Stimulated activated CD4-positive, alpha-beta T cell treated with anti-CD3 and anti-CD28 coated beads, Interleukin-1b, Interleukin-23, amount 100 ng/mL, for 48 hours (primary cell): ENCODE results near the gene USP48.
"Not testable (repeated sequence)": the region's sequence is repeated elsewhere in the genome, so short reads cannot be mapped to it uniquely, and the experiment has no call there.

Experiments
- DNase-seq: peaks from one replicate; pipeline ENCODE4 v3.0.0-alpha.2; 2020

Gene USP48

DNA sequence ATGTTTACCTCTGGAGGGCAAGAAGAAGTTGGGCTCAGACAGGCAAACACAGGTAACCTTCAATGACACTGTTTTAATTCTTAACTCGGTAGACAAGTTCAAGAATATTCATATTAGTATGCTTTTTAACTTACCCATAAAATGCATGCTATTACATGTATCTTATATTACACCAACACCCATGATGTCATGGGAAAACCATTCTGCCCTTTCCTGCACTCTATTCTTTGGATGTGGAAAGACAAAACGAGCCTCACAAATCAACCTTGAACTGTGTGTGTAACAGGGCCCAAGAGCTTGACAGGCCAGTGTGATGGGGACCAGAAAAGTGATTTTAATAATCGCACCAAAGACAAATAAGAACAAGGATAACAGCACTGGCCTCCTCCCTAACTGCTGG is 91.2 kb downstream of the USP48 start:
- DNase-seq = no peak

DNA sequence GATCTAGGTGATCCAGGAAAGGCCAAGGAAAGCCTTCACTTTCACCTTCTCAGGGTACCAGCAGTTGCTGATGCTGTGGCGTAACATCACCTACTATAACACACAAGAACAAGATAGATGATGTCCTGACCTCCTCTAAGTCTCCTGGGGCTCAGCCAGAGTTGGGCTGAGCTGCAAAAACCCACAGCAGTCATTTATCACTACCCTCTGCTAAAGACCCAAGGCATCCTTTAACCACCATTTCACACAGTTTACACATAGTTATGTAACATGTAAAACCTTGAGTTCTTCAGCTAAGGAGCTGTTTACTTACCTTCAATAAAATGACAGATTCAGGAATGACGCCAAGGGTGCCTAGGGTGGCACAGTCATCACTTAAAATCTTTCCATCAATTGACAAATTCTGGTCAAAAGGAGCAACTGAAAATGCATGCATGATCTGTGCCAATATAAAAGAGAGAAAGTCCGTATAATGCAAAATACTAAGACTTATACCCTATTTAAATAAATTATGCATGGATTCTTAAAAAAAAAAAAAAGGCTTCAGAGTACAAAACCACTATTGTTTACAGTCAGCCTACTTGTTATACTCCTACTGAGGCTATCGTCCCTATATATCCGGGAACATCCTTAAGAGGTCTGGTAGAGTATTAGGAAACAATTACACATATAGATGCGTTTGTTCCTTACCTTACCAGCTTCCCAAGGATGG is 93.1 kb downstream of the USP48 start:
- DNase-seq = no peak

DNA sequence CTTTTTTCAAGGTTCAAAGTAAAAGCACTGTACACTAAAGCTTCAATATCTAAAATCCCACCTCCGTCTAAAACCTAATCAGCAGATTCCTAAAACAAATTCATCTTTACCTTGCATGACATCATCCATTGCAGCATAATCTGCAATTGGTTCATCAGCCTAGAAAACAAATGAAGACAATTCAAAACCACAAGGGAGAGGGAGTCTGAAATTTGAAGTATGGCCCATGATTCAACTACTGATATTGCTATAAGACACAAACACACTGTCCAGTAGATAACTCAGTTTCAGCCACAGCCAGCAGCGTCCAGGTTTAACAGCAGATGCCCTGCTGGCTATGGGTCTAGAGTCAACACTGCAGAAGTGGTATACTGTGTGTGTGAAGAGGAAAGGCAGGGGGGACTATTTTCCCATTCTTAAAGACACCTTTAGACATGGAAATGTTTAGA is 95.8 kb downstream of the USP48 start:
- DNase-seq = no peak

DNA sequence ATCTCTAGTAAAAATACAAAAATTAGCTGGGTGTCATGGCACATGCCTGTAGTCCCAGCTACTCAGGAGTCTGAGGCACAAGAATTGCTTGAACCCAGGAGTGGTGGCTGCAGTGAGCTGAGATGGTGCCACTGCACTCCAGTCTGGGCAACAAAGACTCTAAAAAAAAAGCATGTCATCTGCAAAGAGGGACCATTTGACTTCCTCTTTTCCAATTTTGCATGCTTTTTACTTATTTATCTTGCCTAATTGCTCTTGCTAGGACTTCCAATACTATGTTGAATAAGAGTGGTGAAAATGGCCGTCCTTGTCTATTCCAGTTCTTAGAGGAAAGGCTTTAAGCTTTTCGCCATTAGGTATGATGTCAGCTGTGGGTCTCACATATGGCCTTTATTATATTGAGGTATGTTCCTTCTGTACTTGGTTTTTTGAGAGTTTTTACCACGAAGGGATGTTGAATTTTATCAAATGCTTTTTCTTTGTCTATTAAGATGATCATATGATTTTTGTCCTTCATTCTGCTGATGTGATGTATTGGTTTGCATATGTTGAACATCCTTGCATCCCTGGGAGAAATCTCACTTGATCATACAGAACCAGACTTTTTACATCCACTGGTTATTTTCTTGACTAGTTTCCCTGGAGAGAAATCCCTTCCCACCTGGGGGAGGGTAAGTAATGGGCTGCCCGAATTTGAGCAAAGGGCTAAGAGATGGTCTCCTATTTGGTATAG is 96.8 kb downstream of the USP48 start:
- DNase-seq = no peak

DNA sequence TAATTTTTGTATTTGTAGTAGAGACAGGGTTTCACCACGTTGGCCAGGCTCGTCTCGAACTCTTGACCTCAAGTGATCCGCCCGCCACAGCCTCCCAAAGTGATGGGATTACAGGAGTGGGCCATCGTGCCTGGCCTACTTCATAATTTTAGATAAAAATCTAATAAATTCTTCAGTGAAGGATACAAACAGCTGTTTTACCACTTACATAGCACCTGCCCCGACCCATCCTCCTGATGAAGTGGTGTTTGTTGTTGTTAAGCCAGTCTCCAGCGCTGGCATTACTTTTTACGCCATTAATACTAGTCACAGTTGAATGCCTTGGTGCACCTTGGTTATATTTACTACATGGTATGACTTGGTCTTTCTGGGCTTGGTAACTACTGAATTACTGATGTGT is 101.5 kb downstream of the USP48 start:
- no peak for DNase-seq

DNA sequence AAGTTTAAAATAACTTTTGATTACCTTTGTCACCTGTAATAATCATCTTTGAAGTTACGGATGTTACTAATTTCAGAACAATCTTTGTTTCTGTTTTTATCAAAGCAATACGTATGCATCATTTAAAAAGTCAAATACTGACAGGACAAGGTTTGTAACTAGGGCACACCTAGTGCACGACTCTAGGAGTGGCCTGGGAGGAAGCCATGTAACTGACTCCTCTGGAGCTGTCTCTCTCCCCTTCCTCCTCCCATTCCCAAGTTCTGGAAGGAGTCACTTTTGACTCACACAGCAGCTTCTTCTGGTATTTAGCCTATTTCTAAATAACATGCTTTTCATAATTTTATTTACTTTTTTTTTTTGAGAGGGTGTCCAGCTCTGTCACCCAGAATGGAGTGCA is 102.0 kb downstream of the USP48 start:
- no peak for DNase-seq

DNA sequence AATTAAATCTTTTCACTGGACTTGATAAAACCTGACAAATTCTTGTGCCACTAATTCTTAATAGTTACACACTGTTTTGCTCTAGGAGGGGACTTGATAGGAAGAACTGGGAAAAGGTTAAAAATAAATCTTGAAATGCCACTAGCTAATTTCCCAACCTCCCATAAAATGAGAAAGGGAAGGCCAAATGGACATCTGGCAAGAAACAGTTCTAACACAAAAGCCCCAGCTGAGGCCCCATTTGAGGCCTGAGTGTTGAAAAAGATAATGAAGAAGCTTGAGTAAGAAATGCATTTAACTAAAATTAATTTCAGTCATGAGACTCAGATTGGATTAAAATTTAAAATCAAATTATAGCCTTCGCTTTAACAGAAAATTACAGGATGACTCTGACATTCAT is 102.6 kb downstream of the USP48 start:
- DNase-seq = no peak

DNA sequence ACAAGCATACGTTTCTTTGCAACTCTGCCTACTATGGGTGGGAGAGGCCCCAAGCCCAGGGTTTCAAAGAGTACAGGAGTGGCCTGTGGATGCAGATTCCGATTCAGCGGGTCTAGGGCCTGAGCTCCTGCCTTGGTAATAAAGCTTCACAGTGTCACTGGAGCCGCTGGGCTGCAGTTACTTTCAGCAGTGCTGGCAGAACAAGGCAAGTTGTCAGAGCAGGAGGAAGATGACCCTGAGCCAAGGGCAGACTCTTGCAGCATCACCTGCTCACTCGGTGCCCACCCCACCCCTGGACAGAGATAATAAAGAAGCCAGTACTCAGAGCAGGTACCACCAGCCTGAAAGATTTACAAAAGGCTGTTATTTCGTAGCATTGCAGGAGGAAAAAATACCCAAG is 105.8 kb downstream of the USP48 start:
- DNase-seq = no peak

DNA sequence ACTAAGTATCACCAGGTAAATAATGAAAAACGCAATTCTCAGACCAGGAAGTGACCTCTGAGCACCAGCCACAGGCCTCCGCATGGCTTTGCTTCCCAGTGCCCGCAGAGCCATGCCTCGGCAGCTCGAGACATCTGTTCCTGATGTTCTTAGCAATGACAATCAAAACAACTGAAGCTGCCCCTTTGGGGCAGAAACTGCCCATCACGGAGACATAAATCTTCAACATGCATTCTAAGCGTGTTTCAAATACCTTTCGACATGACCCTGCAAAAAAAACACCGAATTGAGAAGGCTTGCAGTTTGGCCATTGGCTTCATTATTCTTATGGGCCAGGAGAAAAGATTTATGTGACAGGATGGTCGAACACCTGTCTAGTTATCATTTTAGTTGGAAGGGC is 108.0 kb downstream of the USP48 start:
- no peak for DNase-seq

DNA sequence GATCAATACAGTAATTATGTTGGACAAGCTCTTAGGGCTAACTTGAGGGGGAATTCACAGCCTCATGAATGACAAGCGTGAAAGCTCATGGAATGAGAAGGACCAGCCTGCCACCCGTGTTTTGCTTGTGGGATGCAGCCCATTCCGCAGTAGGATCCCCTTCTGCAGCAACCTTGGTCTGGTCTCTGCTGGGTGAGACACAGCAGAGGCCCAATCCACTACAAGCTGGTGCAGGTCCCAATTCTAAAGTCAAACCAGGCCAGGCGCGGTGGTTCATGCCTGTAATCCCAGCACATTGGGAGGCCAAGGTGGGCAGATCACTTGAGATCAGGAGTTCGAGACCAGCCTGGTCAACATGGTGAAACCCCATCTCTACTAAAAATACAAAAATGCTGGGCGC is 109.1 kb downstream of the USP48 start:
- not testable (repeated sequence) for DNase-seq

DNA sequence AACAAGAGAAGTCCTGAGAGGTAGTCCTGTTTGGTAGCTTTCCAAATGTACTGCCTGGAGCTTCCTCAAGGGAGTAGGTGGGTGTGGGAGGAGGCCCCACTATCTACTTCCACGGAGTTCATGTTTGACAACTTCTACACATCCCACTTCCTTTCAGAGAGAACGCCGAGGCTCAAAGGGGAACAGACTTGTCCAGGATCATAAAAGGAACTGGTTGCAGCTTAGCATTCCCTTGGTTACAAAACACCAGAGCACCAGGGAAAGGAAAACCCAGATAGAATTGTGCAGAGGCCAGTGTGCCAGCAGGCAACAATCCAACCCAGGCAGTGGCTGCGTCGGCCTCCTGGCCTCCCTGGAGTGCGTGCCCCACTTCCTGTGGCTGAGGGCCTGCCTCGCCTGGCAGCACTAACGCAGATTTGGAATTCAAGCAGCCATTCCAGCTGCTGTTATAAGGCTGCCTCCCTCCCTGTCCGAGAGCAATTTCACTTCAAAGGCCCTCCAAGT is 109.6 kb downstream of the USP48 start:
- DNase-seq = no peak

DNA sequence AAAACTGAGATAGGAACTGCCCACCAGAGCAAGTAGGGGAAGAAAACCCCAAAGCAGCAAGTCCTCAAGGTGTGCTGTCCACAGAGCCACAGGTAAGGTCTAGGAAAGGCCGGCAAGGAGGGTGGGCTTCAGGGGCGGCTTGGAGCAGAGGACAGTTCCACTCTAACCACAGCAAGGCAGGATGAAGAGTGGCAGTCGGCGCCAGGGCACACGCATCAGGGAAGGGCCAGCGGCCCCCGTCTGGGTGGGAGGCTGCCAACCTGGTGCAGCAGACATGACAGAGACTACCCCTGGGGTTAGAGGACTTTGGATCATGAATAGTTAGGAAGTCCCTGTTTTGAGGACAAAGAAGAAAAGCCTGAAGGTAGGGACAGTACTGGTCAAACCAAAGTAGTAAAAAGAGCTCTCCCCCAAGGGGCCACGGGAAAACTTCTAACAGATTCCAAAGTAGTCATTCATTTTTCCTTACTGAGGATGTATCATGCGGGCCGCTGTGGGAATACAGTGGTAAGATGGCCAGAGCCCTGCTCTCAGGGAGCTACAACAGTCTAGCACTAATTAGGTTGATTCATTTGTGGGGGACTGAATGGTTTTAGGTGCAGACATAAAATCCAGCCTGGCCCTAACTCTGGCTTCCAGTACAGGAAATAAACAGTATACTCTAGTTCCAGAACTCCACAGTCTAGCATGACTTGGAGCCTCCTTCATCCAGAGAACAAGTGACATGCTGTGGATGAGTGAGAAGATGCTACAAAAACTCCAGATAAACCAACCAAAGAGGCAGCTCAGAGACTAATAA is 110.3 kb downstream of the USP48 start:
- no peak for DNase-seq

DNA sequence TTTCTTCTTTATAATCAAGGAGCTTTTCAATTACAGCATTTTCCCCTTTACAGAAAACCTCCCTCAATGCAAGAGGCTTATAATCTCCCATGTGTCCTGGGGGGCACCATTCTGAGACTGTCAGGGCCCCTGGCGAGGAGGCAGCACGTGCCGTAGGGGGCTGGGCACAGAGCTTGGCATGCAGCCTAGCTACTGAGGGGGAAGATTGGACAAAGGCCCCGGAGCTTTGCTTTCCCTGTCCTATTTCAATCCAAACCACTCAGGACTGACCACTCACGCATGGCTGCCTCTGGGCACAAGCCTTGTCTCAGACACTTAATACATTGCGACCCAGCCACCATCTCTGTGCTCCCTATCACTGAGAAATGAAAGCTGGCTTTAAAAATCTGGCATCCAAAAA is 111.0 kb downstream of the USP48 start:
- no peak for DNase-seq

DNA sequence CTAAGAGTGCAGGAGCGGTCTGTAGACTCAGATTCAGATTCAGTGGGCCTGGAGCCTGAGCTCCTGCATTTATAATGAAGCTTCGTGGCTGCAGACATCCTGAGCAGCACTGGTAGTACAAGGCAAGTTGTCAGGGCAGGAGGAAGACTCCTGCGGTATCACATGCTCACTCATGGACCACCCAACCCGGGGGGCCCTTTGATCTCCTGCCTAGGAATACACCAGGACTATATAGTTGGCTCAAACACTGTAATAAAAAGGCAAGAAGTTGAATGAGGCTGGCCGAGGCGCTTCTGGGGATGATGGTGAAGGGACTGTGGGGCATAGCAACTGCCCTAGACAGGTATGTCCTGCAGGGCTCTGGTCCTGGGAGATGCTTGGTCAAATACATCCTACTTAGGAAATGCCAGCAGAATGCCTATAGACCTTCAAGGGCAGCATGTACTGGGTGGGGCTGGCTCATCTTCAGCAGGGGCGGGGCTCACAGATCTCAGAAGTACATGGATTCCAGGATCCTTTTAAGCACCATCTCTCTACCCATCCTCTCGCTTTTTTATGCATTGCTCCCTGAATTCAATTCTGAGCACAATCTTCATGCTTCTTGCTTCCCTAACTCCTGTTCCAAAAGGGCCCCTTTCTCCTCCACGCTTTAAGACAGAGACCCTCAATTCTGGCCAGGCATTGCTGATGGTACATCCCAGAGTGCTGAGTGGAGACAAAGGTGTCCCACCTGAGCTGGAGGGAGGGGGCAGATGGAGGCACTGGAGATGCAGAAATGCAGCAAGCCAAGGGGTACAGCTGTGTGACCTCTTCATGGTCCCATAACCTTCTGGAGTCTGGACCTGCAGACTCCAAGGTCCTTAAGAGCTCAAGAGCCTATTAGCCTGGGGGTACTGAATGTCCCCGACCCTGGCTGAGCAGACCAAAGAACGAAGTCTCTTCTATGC is 111.7 kb downstream of the USP48 start:
- DNase-seq = no peak

DNA sequence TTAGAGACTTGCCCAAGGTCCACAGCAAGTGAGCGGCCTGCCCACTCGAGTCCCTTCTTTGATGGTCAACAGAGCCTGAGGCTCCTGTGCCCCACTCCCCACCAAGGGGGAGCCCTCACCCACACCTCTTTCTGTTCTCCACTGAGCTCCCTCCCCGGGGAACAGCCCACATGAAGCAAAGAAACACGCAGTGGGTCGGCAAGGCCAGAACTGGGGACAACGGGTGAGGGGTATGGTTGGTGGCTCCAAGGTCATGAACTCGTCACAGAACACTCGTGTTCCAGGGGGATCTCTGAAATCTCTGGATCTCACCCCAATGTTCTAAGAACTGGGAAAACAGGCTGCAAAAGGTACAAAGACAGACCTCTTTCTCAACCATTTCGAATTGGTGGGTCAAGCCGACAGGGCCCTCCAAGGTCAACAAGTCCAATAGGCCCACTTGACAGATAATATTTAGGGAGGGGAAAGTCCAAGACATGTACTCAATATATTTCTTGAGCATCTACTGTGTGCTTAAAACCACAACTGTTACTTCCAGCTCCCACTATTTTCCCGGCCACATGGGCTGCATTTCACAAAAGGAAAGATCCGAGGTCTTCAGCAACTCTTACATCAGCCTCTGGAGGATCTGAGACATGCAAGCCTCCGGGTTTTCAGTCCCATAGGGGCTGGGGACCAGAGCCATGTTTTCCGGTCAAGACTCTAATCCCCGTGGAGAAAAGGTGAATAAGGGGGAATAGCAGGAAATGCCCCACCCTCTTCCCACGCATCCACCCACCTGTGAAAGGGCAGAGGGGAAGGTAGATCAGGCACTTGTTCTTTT is 112.7 kb downstream of the USP48 start:
- DNase-seq = no peak

DNA sequence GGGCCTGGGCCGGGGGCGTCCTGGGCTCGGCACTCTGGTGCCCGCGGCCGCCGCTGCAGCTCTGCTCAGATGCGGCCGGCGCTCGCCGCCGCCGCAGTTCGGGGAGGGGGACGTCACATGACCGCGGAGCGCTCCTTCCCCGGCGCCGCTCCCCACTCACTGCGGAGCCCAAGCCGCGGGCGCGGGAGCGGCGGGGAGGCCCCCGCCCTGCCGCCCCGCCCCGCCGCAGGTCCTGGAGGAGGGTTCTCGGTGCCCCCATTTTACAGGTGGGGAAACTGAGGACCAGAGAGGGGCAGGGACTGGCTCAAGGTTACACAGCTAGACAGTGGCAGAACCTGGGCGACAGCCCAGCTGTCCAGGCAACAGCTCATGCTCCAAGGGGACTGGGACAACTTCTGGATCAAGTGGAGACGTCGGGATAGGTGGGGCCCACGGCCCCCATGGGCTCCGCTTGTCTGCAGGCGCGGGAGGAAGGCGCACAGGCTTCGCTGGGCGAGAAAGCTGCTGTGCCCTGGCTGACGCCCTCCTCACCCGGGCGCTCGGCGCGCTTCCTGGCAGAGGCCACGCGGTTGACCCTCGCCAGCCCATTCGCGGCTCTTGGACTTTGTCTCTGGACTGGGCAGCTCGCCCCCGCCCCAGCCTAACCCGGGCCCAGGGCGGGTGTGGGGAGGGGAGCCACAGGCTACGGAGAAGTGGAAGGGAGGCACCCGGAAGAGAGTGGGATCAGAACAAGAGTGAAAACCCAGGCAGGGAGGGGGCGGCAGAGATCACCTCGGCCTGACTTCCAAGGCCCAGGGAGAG is 113.5 kb downstream of the USP48 start, which contains the start of gene RAP1GAP:
Gene RAP1GAP, minus strand, starts transcription at position 100 of the 801 bp plus-strand sequence. CDS start 49,325 bp downstream, outside the sequence.
- DNase-seq = no peak

DNA sequence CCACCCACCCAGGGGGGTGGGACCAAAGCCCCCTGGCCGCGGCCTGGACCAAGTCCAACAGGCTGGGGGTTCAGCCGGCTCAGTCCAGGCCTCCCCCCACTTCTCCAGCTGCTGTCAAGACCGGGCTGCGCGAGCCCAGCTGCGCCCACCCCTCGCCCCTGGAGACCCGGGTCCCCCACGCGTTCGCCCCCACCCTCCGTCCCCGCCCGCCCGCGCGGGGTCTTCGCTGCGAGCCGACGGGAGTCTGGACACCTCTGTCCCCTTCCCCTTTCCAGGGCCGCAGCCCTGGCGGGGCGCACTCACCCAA is 114.0 kb downstream of the USP48 start:
- DNase-seq = no peak

DNA sequence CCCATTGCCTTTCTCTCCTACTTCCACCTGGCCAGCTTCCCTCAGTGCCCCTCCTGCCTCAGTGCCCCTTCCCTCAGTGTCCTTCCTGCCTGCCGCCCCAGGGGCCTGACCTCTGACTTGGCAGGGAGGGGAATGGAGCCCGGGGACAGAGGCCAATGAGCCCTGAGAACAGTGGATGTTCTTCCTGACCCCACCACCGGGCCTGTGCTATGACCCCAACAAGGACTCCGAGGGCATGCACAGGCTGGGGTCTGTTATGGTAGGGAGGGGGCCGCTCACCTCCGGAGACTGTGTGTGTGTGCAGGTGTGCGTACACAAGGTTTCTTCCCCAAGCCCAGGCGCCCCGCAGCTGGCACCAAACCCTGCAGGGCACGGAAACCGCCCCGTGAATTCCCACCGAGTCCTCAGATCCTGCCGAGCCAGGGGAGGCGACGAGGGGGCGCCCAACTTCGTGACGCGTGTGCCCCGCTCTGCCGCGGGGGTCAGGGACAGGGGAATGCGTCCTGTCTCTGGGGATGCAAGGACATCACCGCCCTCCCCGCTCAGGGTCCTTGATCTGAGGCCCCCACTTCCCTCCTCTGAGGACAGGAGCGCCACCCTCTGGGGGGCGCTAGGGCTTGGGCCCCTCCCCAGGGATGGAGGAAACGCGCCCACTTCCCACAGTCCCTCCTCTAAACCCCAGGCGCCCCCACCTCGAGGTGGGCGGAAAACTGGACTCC is 114.6 kb downstream of the USP48 start:
- no peak for DNase-seq

DNA sequence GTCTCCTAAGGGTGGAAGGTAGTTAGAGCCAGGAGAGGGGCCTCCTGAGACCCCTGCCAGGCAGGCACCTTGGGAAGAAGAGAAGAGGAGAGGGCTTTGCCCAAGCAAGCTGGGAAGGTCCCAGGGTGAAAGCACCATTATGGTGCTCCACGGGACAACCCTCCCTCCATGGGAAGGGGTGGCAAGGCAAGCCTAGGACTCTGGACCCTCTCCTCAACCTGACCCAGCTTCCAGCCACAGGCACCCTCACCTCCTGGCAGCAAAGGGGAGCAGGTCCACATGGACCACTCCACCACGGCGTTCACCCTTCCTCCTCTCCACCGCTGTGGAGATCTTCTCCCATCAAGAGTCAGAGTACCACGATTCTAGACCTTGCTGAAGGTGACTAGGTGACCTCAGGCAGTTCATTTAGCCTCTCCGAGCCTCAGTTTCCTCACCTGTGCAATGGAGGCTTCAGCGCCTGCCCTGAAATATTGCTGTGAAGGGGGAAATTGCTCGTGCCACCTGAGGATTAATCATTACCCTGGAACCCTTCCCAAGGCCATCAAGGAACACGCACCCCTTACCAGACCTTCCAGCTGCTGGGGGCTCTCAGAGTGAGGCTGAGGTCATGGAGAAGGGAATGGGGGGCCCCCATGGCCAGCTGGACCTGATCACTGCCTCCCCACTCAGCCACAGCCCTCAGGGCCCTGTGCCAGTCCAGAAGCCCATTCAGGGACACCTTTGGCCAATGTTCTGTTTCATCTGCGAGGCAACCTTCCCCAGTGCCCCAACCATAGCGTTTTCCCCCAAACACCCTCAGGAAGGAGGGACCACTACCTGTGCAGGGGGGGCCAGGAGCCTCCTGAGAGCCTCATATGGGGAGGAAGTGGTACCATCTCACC is 115.4 kb downstream of the USP48 start:
- DNase-seq = no peak
